HG03565 (cell line): Measurements from ENCODE around the gene PTPRT.

Experiments
- ATAC-seq: cut with Tn5 transposase; IDR thresholded peaks from one replicate; pipeline ENCODE4 v1.9.1; 2021; ENCODE audit warnings: mild to moderate bottlenecking, moderate library complexity; ENCODE audit not compliant: unreplicated experiment

The PTPRT gene

GRCh38 chr20:42852691-42853090 is 337.0 kb downstream of the PTPRT start:
- no peak for ATAC-seq

DNA sequence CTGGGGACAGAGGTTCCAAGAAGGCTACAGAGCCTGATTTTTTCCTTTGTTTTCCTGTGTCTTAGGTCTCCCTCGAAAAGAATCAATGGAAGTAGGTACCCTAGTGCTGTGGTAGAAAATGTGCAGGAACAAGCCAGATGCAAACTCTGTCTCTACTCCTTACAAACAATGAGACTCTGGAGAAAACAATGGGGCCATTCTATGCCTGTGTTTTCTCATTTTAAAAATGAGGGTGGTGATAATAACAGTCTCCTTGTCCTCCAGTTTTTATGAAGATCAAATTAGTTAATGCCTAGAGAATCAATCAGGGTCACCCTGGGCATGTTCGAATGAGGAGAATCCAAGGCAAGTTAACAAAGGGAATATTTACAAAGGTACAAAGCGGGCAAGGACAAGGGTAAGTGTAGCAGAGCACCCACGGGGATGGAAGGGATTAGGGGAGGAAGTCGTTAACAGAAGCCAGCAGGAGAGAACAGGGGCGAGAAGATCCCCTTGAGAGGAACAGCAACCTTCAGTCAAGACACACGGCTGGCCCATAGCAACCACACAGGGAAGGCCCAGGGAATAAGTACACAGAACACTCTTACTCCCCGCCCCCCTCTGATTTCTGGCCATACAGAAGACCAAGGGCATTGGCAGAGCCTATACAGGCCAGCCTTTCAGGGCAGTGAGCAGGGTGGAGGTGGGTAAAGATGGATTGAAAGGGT is 342.8 kb downstream of the PTPRT start:
- no peak for ATAC-seq

DNA sequence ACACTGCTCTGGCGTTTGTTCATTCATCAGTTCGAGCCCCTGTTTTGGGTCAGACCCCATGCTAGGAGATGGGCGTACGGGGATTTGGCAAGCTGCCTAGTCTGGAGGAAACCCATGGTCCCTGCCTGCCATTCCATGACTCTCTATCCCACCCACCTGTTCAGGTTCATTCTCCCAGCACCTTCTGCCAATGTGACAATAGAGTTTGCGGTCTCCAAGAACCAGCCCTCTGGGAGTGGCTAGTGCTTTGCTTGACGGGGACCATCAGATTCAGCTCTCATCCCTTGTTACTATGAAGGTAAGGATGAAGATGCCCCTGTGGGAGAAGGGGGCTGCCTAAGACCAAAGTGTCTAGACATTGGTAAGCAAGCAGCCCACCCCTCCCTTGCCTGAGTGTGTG is 345.0 kb downstream of the PTPRT start:
- no peak for ATAC-seq

DNA sequence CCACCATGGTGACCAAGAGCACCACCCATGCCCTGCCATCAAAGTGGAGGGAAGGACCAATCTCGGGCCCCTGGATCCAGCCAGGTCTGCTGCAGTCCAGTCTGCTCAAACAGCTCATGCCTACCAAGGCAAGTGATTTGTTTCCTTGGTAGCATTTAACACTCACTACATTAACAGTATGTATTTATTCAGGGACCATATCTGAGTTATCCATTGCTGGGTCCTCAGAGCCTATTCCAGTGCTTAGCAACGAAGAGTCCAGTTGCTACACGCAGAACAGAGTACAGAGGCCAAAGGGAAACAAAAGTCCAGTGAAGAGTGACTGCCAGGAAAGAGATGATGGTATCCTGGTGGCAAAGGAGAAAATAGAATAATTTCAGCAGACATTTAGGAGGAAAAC is 352.2 kb downstream of the PTPRT start:
- ATAC-seq, result no peak

DNA sequence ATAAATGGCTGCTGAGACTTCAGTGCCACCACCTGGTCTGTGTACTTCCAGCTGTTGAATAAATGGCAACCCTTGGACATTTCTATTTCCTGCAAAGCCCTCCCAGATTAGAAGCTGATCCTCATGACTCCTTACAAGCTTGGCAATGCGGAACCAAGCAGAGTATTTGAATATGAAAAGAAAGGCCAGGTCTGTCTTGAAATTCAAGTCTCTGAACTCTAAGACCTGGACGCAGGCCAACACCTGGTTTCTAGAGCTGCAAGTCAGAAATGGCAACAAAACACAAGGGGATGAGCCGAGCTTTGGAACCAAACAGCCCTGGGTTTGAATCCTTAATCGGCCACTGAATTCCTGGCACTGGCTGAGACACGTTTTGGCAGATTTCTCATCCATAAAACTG is 353.4 kb downstream of the PTPRT start:
- no peak for ATAC-seq

GRCh38 chr20:42807876-42808275 is 381.8 kb downstream of the PTPRT start:
- ATAC-seq, result no peak

- ATAC-seq, result no peak
Observed at GRCh38 chr20:42795111-42795695, 394.5 kb downstream of the PTPRT start.

GRCh38 chr20:42792052-42792451 is 397.7 kb downstream of the PTPRT start:
- ATAC-seq, result no peak

DNA sequence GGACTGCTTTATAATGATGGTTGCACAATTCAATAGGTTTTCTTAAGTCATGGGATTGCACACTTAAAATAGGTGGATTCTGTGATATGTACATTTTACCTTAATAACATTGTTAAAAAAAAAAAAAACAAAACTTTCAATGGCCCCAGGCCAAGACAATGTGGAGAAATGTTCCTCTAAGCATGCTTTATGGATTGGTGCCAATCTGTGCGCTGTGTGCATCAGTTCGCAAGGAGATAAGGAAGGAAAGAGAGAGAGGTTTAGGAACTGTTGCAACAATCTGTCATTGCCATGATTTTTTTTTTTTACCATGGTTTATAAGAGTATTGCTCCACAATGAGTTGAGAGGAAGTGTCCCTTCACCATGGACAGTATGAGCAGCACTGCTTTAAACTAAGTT is 399.6 kb downstream of the PTPRT start:
- no peak for ATAC-seq

- no peak for ATAC-seq
Observed at GRCh38 chr20:42788707-42789106, 401.0 kb downstream of the PTPRT start.

- no peak for ATAC-seq
Observed at GRCh38 chr20:42785041-42785440, 404.7 kb downstream of the PTPRT start.

DNA sequence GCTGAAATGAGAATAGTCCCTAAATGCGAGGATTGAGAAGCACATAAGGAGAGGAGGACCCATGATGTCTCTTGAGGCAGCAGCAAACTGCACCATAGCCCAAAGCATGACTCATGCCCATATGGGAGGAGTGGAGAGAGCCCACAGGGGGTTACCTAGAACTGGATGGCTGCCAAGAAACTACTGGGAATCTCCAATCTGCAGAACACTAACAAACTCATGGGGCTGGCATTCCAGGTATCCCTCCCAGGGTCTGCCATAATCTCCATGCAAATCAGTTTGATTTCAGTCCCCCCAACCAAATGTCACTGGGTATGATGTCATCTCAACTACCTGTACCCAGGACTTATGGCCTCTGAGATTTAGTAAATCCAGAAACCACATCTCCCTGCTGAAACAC is 410.5 kb downstream of the PTPRT start:
- ATAC-seq, result no peak

GRCh38 chr20:42775866-42776265 is 413.8 kb downstream of the PTPRT start:
- ATAC-seq, result no peak

DNA sequence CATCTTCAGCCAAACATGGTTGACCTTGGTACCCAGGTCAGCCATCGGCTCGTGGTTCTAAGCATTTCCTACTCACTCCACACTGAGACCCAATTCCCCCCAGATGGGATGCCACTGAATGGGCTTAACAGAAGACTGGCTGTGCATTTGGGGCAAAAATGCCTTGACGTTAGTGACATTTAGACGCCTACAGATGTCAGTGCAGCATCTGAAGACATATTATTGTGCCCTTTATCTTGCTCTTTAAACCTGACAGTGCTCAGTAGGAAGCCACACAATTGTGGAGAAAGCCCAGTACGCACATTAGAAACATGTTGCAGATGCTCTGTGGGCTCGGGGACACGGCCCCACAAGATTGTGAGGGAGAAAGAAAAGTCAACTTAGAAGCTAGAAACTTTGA is 414.7 kb downstream of the PTPRT start:
- no peak for ATAC-seq

DNA sequence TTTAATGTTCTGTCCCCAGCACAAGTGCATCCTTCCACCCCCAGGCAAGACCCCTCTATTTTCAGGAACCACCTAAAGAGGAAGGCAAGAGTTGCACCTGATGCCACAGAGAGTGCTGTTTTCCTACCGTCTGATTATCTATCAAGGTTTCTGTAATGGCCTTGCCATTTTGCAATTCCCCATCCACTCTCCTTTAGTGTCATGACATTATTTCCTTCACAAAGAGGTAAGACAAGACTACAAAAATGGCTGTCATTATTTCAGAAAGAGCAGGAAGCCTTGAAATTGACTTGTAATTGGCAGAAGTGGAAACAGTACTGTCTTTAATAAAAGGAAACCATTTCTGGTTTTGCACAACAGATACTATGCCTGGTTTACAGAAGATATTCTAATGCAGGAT is 426.7 kb downstream of the PTPRT start:
- no peak for ATAC-seq

DNA sequence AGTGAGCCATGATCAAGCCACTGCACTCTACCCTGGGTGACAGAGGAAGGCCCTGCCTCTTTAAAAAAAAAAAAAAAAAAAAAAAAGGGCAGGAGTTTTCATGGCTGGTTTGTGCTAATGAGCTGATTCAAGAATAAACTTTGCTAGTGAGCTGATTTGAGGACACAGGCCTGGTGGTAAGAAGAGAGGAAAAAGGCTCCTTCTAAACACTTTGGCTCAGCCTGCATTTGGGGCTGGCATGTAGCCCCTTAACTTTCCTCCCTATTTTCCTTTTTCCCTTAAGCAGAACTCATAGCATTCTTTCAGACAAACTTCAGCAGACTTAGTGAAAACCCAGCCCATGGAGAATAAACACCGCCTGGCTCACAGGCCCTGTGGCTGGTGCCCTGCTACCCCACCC is 432.7 kb downstream of the PTPRT start:
- no peak for ATAC-seq

DNA sequence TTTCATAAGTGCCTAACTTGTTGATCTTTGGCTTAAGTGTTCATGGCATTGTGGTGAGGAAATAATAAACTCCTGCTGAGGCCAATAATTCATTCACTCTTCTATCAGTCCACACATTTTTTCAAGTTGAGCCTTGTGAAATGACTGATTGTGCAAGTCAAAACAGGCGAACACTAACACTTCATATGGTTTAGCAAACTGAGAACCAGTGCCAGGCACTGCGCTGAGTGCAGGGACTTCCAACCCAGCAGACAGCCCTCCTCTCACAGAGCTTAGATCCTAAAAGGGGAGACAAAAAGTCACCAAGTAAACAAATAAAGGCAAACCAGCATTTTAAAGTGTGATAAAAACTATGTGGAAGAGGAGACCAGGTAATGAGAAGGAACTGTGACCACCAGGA is 435.0 kb downstream of the PTPRT start:
- ATAC-seq, result no peak

DNA sequence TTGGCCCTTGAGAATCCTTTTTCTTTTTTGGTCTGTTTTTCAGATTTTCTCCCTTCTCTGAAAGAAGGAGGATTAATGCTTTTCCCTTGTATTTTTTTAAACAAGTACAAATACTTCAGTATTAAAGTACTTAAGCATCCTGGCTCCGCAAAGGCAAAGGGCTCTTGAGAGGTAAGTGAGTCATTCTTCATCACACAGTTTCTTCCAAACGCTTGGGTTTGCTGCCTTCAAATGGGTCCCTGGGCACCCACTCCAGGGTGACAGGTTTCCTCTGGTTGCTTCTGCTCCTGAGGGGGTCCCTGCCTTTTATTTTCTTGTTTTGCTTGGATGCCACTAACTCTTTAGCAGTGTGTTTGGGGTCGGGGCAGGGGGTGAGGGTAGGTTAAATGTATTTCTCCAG is 437.1 kb downstream of the PTPRT start:
- no peak for ATAC-seq

- ATAC-seq, result no peak
Observed at GRCh38 chr20:42749556-42749955, 440.1 kb downstream of the PTPRT start.

GRCh38 chr20:42747765-42748411 is 441.8 kb downstream of the PTPRT start:
- ATAC-seq, result no peak

GRCh38 chr20:42744756-42745465 is 444.8 kb downstream of the PTPRT start:
- no peak for ATAC-seq

DNA sequence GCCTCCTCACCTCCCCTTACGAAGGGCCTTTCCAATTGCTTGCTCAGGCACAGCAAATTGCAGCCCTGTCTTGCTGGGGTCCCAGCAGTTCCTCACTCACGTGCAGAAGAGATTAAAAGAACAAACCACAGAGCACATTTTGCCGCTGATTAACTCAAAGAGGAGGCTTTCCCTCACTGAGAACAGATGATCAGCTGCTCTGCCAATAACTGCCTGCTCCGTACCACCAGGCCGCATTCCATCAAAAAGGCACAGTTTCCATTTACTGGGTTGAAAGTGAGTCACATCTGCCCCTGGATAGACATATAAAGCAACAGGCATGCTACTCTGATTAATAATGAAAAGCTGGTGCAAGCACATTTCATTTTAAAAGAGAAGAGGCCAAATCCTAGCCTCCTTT is 446.8 kb downstream of the PTPRT start:
- no peak for ATAC-seq
